GM18498 (cell line): ENCODE data around the gene SLC35F3.

Experiments
- ATAC-seq: cut with Tn5 transposase; IDR thresholded peaks from one replicate; pipeline ENCODE4 v1.9.1; 2021; ENCODE audit warnings: mild to moderate bottlenecking, moderate library complexity; ENCODE audit not compliant: unreplicated experiment

The SLC35F3 gene

DNA sequence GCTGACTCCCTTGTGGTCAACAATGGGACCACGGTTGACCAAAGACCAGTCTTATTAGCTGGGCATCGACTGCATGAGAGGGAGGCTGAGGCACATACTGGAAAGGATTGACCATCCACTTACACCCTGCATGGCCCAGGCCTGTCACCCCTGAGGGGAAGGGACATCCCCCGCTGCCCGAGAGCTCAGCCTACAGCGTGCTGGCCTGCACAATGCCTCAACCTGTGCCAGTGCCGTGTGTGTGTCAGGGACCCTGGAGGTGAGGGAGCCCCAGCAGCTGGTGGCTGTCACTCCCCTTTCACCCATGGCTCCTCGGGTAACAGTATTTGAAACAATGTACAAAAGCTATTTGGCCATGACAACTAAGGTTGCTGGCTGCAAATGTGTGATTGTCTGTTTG is 67.3 kb downstream of the SLC35F3 start:
- ATAC-seq = no peak

GRCh38 chr1:233972563-233972950 is 68.1 kb downstream of the SLC35F3 start:
- no peak for ATAC-seq

GRCh38 chr1:233972951-233973635 is 68.6 kb downstream of the SLC35F3 start:
- ATAC-seq = no peak

- ATAC-seq = no peak
These were observed 71.0 kb downstream of the SLC35F3 start for GRCh38 chr1:233975486-233975885.

DNA sequence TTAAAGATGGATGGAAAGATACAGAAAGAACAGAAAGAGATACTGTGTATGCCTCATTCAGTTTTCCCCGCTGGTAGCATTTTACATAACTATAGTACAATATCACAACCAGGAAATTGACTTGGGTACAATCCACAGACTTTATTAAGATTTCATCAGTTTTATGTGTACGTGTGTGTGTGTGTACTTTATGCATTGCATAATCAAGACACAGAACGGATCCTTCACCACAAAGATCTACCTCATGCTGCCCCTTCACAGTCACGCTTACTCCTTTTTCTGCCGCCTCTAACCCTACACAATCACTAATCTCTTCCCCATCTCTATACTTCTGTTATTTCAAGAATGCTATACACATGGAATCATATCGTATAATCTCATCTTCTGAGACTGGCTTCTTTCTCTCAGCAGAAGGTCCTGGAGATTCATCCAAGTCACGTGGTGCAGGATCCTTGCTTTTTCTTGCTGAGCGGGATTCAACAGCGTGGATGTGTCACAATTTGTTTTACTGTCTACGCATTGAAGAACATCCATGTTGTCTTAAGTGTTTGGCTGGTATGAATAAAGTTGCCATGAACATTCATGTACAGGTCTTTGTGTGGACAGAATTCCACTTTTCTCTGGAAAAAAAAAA is 76.7 kb downstream of the SLC35F3 start:
- no peak for ATAC-seq

DNA sequence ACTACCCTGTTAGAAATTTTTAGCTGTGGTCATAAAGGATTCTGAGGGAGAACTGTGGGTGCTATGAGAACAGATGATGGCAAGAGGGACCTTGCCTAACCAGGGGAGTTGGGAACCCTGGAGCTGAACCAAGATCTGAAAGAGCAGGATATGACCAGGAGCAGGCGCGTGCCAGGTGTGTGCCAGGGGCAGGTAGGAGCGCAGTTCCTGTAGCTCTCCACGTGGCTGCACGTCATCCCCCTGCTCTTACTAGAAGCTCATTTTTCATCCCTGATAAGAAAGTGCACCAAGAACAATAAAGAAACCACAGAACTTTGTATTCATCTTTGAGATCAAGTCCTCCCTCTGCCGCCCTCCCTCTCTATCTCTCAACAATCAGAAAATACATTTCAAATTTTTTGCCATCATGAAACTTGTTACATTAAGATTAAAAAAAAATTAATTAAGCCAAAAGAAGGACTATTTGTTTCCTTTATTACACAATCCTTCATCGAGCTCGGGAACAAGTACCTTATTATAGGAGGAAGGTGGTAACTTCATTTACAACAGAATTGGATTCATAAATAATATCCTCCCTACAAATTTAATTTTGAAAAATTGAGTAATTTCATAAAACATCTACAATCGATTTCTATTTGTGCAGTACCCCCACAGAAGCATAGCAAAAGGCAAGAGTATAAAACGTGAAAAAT is 78.5 kb downstream of the SLC35F3 start:
- ATAC-seq = no peak

- no peak for ATAC-seq
These were observed 79.3 kb downstream of the SLC35F3 start for GRCh38 chr1:233983811-233984210.

- ATAC-seq = no peak
These were observed 84.7 kb downstream of the SLC35F3 start for GRCh38 chr1:233988963-233989696.

DNA sequence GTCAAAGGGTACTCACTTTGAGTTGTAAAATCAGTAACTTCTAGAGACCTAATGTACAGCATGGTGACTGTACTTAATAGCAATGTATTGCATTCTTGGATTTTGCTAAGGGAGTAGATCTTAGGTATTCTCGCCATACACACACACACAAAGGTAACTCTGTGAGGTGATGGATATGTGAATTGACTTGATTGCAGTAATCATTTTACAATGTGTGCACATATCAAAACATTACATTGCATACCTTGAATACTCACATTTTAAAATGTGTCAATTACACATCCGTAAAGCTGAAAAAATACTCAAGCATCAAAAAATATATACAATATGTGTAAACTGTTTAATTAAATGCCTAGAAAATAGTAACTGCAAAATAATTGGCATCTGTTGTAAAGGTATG is 86.0 kb downstream of the SLC35F3 start:
- no peak for ATAC-seq

DNA sequence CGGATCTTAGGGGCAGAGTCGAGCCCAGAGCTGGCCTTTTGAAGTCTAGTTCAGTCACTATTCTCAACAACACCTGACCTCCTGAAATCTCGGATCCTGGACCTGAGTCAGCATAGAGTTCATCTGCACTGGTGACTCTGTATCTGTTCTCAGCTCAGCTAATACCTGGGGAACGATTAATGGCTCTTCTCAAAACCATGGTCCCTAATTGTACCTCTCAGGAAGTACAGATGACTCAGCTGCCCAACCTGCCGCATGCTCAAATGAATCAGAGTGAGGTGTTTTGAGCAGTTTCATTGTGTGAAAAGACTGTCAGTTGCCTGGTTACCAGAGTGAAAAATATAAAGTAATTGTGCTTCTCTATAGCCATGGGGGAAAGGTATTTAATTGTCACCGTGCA is 89.2 kb downstream of the SLC35F3 start:
- ATAC-seq = no peak

DNA sequence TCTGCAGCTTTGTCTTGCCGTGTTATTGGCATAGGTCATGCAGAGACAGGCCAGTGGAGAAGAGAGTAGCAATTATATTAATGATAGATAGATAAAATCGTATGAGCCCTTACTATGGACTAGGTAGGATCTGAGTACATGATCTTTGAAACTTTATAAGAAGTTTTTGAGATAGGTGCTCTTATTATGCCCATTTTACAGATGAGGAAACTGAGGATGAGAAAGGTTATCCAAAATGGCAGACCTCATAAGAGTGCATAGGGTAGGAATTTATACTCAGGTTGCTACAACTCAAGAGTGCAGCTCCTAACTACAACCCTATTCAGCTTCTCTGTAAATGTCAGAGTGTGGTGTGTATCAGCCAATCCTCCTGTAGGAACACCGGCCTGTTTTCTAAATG is 89.6 kb downstream of the SLC35F3 start:
- no peak for ATAC-seq

DNA sequence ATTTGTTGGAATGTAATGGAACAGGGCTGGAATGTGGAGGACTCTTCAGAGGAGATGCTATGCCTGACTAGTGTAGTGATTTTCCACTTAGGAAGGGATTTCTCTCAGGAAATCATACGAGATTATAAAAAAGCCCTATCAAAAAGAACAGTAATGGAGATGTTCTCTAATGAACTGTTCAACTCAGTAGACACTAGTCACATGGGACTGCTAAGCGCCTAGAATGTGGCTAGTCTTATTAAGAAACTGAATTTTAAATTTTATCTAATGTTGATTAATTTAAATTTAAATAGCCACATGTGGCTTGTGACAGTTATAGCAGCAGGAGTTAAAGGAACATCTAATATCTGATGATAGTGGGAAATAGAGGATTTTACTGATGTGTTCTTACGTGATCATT is 94.0 kb downstream of the SLC35F3 start:
- no peak for ATAC-seq

GRCh38 chr1:233998891-233999290 is 94.4 kb downstream of the SLC35F3 start:
- ATAC-seq = no peak

DNA sequence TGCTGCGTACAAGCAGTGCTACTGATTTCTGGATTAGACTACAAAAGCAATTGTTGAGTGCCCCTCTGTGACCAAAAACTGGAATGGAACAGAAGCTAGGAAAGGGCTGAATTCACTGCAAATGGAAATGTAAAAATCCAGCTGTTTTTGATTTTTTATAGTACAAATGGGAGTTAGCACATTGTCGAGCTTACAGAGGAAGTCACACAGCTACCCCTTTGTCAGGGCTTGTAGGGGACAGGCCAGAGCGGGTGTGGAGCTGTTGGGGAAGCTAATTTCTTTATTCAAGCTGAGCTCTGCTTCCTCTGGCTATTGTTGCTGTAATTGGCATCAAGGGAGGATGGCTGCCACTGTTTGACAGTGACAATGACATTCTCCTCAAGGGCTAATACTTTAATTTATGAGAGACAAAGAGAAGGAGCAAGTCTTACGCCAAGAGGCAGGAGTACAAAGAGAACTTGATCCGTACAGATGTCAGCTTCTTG is 96.1 kb downstream of the SLC35F3 start:
- no peak for ATAC-seq

GRCh38 chr1:234001817-234002216 is 97.3 kb downstream of the SLC35F3 start:
- ATAC-seq = no peak

- no peak for ATAC-seq
These were observed 100.1 kb downstream of the SLC35F3 start for GRCh38 chr1:234004591-234004990.

GRCh38 chr1:234007684-234008083 is 103.2 kb downstream of the SLC35F3 start:
- ATAC-seq = no peak

DNA sequence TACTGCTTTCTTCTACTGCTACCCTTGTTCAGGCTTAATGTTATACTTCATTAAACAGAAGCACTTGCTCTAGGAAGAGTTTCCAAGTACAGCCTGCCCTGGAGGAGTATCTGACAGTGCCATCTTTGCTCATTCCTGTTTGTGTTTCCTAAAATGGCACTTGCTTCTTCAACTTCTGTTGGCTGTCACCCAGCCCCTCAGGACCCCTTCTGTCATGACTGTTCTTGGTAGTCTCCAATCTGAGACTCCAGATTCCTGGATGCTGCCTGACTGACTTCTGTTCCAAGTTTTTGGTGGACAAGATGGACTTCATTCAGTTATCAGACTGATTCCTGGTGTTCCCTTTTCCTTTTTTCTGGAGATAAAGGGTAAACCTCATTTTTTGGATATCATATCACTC is 104.1 kb downstream of the SLC35F3 start:
- ATAC-seq = no peak

GRCh38 chr1:234009668-234010067 is 105.2 kb downstream of the SLC35F3 start:
- ATAC-seq = no peak

DNA sequence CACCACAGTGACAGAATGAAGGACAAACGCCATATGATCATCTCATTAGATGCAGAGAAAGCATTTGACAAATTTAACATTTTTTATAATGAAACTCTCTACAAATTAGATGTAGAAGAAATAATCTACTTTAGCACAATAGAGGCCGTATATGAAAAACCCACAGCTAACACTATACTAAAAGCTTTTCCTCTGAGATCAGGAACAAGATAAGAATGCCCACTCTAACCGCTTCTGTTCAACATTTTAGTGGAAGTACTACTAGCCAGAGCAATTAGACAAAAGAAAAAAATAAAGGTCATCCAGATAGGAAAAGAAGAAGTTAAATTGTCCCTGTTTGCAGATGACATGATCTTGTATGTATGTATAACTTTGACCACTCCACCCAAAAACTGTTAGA is 109.7 kb downstream of the SLC35F3 start:
- ATAC-seq = no peak

- ATAC-seq = no peak
These were observed 114.3 kb downstream of the SLC35F3 start for GRCh38 chr1:234018816-234019215.
